HG02970 (cell line): ENCODE results near the gene VPS50.

ENCODE experiments used
- ATAC-seq: cut with Tn5 transposase; IDR thresholded peaks from one replicate; pipeline ENCODE4 v1.9.1; 2021; ENCODE audit warnings: mild to moderate bottlenecking, moderate library complexity, moderate number of reproducible peaks; ENCODE audit not compliant: unreplicated experiment, low FRiP score

Gene VPS50

GRCh38 chr7:93235541-93235940 is 3.4 kb downstream of the VPS50 start:
- no peak for ATAC-seq

- ATAC-seq: no peak
Measured at GRCh38 chr7:93238131-93238530, 6.0 kb downstream of the VPS50 start.

- ATAC-seq: no peak
Measured at GRCh38 chr7:93238748-93239147, 6.6 kb downstream of the VPS50 start.

- no peak for ATAC-seq
Measured at GRCh38 chr7:93239824-93240223, 7.7 kb downstream of the VPS50 start.

- ATAC-seq: no peak
Measured at GRCh38 chr7:93242106-93242505, 9.9 kb downstream of the VPS50 start.

GRCh38 chr7:93245525-93246432 is 13.6 kb downstream of the VPS50 start:
- ATAC-seq: no peak

- ATAC-seq: no peak
Measured at GRCh38 chr7:93249491-93250148, 17.5 kb downstream of the VPS50 start.

- no peak for ATAC-seq
Measured at GRCh38 chr7:93258661-93259060, 26.5 kb downstream of the VPS50 start.

- ATAC-seq: no peak
Measured at GRCh38 chr7:93262535-93262934, 30.4 kb downstream of the VPS50 start.

GRCh38 chr7:93265220-93265619 is 33.1 kb downstream of the VPS50 start:
- ATAC-seq: no peak

- no peak for ATAC-seq
Measured at GRCh38 chr7:93279541-93279940, 47.4 kb downstream of the VPS50 start.

GRCh38 chr7:93284908-93285307 is 52.7 kb downstream of the VPS50 start:
- ATAC-seq: no peak

GRCh38 chr7:93293229-93293628 is 61.1 kb downstream of the VPS50 start:
- no peak for ATAC-seq

- no peak for ATAC-seq
Measured at GRCh38 chr7:93298206-93298605, 66.0 kb downstream of the VPS50 start.

GRCh38 chr7:93298671-93299070 is 66.5 kb downstream of the VPS50 start:
- no peak for ATAC-seq

- no peak for ATAC-seq
Measured at GRCh38 chr7:93301736-93302135, 69.6 kb downstream of the VPS50 start.

GRCh38 chr7:93307131-93307660 is 75.0 kb downstream of the VPS50 start:
- no peak for ATAC-seq

- no peak for ATAC-seq
Measured at GRCh38 chr7:93307943-93308342, 75.8 kb downstream of the VPS50 start.

GRCh38 chr7:93310346-93310745 is 78.2 kb downstream of the VPS50 start:
- no peak for ATAC-seq

- ATAC-seq: no peak
Measured at GRCh38 chr7:93314449-93314848, 82.3 kb downstream of the VPS50 start.

GRCh38 chr7:93315896-93316295 is 83.7 kb downstream of the VPS50 start:
- no peak for ATAC-seq

- no peak for ATAC-seq
Measured at GRCh38 chr7:93316730-93317129, 84.6 kb downstream of the VPS50 start.
